Sigmoid colon (tissue), 3 donors: ENCODE data around the gene EPHB1.

Experiments
- CTCF ChIP-seq, 4 experiments: fragments of 450-650 bp in 3 of 4; fragments of 200-600 bp in 1 of 4; IDR thresholded peaks; one replicate each; pipeline ENCODE4 v1.5.1; 2016 to 2019; ENCODE audit warnings: antibody characterized with exemption in 4 of 4, mild to moderate bottlenecking in 3 of 4, moderate library complexity in 2 of 4
- POLR2A ChIP-seq, 2 donors: fragments of 450-650 bp; IDR thresholded peaks; one replicate each; pipeline ENCODE4 v1.6.1; 2016; ENCODE audit warnings: antibody characterized with exemption in 2 of 2, mild to moderate bottlenecking in 2 of 2, moderate library complexity in 2 of 2

GRCh38 chr3:134927599-134927998 lies 132.5 kb downstream of the EPHB1 start:
- TF ChIP-seq POLR2A (IDR thresholded peaks at IDR 0.05) (no peak), CTCF (IDR thresholded peaks at IDR 0.05) (no peak)
